C4-2B (cell line): Measurements from ENCODE around the gene ARSB.

Experiments
- CTCF ChIP-seq: fragments of 450-650 bp; conservative IDR thresholded peaks from 2 replicates; pipeline ENCODE4 v1.5.1; 2017; ENCODE audit warnings: mild to moderate bottlenecking
- ZFX ChIP-seq: fragments of 450-650 bp; IDR thresholded peaks from 2 replicates; pipeline ENCODE4 v1.6.1; 2017

DNA sequence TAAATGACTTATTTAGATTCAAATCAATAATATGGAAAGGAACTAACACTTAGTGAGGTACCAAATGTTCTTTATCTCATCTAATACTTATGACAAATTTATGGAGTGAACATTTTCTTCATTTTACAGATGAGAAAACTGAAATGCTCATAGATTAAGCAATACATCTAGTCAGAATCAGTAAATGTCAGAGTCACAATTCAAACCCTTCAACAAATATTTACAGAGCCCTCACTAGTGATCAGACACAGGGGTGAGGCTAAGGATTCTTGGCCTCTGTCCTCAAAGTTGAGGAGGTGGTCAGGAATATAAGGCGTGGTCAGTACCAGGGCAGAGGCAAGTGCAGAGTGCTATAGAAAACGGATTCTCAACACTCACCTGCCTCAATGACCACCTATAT, 29.5 kb upstream of the ARSB start:
- no peak for TF ChIP-seq CTCF
- no peak for TF ChIP-seq ZFX
